IPS-15b (cell line): ENCODE data around the gene MFNG.

Experiments used
- H3K27me3 ChIP-seq: one replicate; pipeline ENCODE4 v1.6.1; 2013; ENCODE audit warnings: low read length; ENCODE audit not compliant: control insufficient read depth, insufficient read depth
- H3K36me3 ChIP-seq: one replicate; pipeline ENCODE4 v1.6.1; 2013; ENCODE audit warnings: low read length; ENCODE audit not compliant: control insufficient read depth, insufficient read depth
- H3K4me1 ChIP-seq: one replicate; pipeline ENCODE4 v1.6.1; 2013; ENCODE audit warnings: mild to moderate bottlenecking, low read length; ENCODE audit not compliant: control insufficient read depth, insufficient read depth
- H3K4me3 ChIP-seq: one replicate; pipeline ENCODE4 v1.5.1; 2013; ENCODE audit warnings: low read depth, low read length
- H3K9ac ChIP-seq: one replicate; pipeline ENCODE4 v1.6.1; 2013; ENCODE audit warnings: low read depth, mild to moderate bottlenecking, low read length
- H3K9me3 ChIP-seq: one replicate; pipeline ENCODE4 v1.6.1; 2013; ENCODE audit warnings: mild to moderate bottlenecking, low read length; ENCODE audit not compliant: control insufficient read depth, insufficient read depth

MFNG gene

DNA sequence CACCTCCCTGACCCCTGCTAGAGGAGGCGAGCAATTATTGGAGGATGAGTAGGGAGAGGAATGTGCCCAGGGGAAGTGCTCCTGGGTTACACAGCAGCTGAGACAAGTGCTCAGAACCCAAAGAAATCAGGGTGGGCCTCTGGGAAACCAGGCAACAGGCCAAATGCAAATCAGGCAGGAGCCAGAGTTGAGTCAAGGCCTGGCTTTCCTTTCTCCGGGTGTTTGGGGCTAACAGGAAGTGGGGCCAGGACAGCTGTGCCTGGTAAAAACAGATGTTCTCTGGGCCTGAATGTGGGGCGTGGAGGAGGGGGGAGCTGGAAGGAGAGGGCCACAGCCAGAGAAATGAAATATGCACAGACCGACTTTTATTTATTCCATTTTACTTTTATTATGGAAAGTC lies 22.0 kb downstream of the MFNG start:
- Histone ChIP-seq H3K4me1 (no peaks in the 10 kb centered on the region), H3K9ac (no peak overlapping the region), H3K36me3 (no peaks in the 10 kb centered on the region), H3K27me3 (no peaks in the 10 kb centered on the region), H3K4me3 (no peak overlapping the region), H3K9me3 (no peaks in the 10 kb centered on the region)

GRCh38 chr22:37462983-37463382 lies 23.2 kb downstream of the MFNG start:
- no peak overlapping the region for H3K4me3 ChIP-seq
- H3K36me3 ChIP-seq, result no peaks in the 10 kb centered on the region
- no peak overlapping the region for H3K9ac ChIP-seq
- H3K9me3 ChIP-seq, result no peaks in the 10 kb centered on the region
- H3K27me3 ChIP-seq, result no peaks in the 10 kb centered on the region
- H3K4me1 ChIP-seq, result no peaks in the 10 kb centered on the region

DNA sequence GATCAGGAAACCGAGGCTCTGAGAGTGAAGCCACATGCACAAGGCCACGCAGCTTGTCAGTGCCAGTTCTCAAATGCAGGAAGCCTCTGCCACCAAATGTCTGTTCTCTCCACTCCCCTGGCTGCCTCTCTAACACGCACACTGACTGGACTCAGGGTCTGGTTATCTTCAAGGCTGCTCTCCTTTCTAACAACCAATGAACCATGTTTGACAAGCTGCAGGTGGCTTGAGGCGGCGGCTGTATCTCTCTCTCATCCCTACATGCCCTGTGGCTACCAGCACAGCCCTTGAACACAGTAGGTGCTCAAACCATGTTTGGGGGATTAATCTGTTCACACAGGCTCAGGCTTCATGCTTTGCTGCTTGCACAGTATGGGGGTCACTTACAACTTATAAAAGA lies 23.7 kb downstream of the MFNG start:
- Histone ChIP-seq H3K36me3 (no peaks in the 10 kb centered on the region), H3K27me3 (no peaks in the 10 kb centered on the region), H3K4me3 (no peak overlapping the region), H3K9ac (no peak overlapping the region), H3K4me1 (no peaks in the 10 kb centered on the region), H3K9me3 (no peaks in the 10 kb centered on the region)

GRCh38 chr22:37461961-37462360 lies 24.2 kb downstream of the MFNG start:
- no peaks in the 10 kb centered on the region for H3K27me3 ChIP-seq
- no peaks in the 10 kb centered on the region for H3K4me1 ChIP-seq
- no peaks in the 10 kb centered on the region for H3K9me3 ChIP-seq
- H3K9ac ChIP-seq, result no peak overlapping the region
- no peak overlapping the region for H3K4me3 ChIP-seq
- no peaks in the 10 kb centered on the region for H3K36me3 ChIP-seq

- H3K27me3 ChIP-seq, result no peaks in the 10 kb centered on the region
- H3K4me3 ChIP-seq, result no peak overlapping the region
- no peaks in the 10 kb centered on the region for H3K36me3 ChIP-seq
- no peaks in the 10 kb centered on the region for H3K4me1 ChIP-seq
- H3K9me3 ChIP-seq, result no peaks in the 10 kb centered on the region
- H3K9ac ChIP-seq, result no peak overlapping the region
Observed at GRCh38 chr22:37460684-37461083, 25.5 kb downstream of the MFNG start.

DNA sequence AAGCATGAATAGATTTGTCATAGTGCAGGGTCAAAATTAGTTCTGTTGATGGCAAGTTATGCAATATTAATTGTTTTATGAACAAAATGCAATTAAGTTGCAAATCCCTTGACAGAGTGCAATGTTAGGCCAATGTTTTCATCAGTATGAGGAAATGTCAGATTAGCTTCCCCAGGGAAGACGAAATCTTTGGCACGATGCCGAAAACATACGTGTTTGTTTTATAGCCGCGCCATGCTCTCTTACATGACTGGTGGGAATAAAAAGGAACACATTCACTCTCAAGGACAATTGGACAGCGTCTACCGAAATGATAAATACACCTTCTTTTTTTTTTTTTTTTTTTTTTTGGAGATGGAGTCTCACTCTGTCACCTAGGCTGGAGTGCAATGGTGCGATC lies 27.0 kb downstream of the MFNG start:
- no peak overlapping the region for H3K4me3 ChIP-seq
- H3K36me3 ChIP-seq, result no peaks in the 10 kb centered on the region
- no peaks in the 10 kb centered on the region for H3K4me1 ChIP-seq
- no peaks in the 10 kb centered on the region for H3K9me3 ChIP-seq
- no peaks in the 10 kb centered on the region for H3K27me3 ChIP-seq
- no peak overlapping the region for H3K9ac ChIP-seq

GRCh38 chr22:37457093-37457893 lies 28.9 kb downstream of the MFNG start:
- Histone ChIP-seq H3K36me3 (no peaks in the 10 kb centered on the region), H3K9me3 (no peaks in the 10 kb centered on the region), H3K4me3 (no peak overlapping the region), H3K27me3 (no peaks in the 10 kb centered on the region), H3K9ac (no peak overlapping the region), H3K4me1 (no peaks in the 10 kb centered on the region)

DNA sequence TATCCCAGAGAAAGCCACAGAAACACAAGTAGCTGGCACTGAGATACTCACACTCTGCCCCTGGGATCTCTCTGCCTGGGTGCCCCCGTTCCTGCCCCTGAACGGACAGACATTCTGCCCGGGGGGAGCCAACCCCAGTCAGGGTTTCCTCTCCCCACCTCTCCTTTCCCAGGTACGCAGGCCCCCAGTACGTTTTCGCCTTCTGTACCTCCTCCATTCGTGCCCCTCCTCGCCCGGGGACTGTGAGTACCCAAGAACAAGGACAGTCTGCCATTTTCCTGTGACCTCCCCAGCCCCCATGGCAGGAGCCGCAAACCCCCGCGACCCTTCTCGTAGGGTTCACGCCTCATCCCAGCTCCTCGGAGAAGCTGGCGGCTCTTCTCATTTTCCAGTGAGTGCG lies 29.8 kb downstream of the MFNG start:
- Histone ChIP-seq H3K4me1 (no peaks in the 10 kb centered on the region), H3K9ac (no peak overlapping the region), H3K36me3 (no peaks in the 10 kb centered on the region), H3K4me3 (no peak overlapping the region), H3K27me3 (no peaks in the 10 kb centered on the region), H3K9me3 (no peaks in the 10 kb centered on the region)

GRCh38 chr22:37455896-37456295 lies 30.3 kb downstream of the MFNG start:
- no peaks in the 10 kb centered on the region for H3K4me1 ChIP-seq
- H3K9ac ChIP-seq, result no peak overlapping the region
- H3K4me3 ChIP-seq, result no peak overlapping the region
- H3K36me3 ChIP-seq, result no peaks in the 10 kb centered on the region
- no peaks in the 10 kb centered on the region for H3K27me3 ChIP-seq
- no peaks in the 10 kb centered on the region for H3K9me3 ChIP-seq

DNA sequence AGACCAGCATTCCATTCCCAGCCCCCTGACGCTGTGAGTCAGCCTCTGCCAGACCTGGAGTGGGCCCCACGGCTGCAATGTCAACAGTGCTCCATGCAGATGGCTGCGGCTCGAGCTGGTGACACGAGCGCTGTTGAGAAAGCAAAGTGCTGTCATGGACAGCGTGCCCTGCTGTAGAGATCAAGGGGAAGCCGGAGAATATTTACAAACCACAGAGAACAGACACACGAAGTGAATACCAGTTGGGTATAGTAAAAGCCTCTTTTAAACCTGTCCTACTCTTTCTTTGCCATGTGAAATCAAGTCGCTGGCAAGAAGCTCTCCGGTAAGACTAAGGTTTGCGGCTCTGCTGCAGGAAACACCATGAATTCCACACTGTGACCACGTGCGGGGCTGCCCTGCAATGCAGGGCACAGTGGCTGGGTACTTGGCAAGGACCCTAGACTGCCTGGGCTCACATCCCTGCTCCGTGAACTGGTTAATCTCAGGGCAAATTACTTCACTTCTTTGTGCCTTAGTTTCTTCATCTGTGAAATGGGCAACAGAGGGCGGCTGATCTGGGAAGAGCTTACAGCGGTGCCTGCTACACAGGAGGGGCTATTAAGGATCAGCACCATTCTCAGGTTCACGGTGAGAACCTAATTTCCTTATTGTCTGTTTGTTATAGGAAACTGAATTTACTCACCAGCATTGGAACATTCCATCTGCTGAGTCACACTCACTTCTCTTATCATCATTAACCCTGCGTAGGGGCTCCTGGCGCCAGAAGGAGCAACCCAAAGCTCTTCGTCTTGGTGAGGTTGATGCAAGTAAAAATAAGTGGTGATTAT lies 31.1 kb downstream of the MFNG start:
- no peaks in the 10 kb centered on the region for H3K9me3 ChIP-seq

DNA sequence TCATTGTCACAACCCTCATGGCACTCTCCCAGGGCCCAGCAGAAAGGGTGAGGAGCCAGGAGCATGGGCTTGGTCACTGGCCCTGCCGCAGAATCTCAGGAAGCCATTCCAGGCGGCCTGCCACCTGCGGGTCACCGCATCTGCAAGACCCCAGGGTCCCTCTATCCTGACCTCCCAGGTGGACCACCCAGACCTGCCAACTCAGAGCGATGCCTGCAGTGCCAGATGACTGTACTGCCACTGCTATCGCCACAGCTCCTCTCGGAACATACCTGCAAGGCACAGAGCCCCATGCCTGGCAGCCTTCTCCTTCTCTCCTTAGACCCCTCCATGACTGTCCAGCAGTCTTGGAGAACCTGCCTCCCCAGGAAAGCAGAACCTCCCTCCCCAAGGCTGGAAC lies 32.5 kb downstream of the MFNG start:
- Histone ChIP-seq H3K9ac (no peak overlapping the region), H3K36me3 (no peaks in the 10 kb centered on the region), H3K9me3 (no peaks in the 10 kb centered on the region), H3K4me1 (no peaks in the 10 kb centered on the region), H3K4me3 (no peak overlapping the region), H3K27me3 (no peaks in the 10 kb centered on the region)

More for the DNA sequence above, 31.1 kb downstream of the MFNG start:
- Histone ChIP-seq H3K4me1 (no peaks in the 10 kb centered on the region), H3K9ac (no peak overlapping the region), H3K4me3 (no peak overlapping the region), H3K27me3 (no peaks in the 10 kb centered on the region), H3K36me3 (no peaks in the 10 kb centered on the region)

DNA sequence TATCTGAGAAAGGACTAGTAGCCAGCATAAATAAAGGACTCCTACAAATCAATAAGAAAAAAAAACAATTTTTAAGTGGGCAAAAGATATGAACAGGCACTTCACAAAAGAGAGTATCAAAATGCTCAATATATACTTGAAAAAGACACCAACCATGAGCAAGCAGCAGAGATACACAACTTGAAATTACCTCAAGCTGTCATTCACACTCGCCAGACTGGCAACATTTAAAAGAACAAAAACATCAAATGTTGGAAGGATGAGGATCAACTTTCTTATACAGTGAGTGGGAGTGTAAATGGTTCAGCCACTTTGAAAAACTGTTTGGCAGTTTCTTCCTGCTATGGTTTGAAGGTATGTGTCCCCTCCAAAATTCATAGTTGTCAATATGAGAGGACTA lies 35.0 kb downstream of the MFNG start:
- no peaks in the 10 kb centered on the region for H3K9me3 ChIP-seq
- H3K9ac ChIP-seq, result no peak overlapping the region
- H3K4me1 ChIP-seq, result no peaks in the 10 kb centered on the region
- no peaks in the 10 kb centered on the region for H3K36me3 ChIP-seq
- no peak overlapping the region for H3K4me3 ChIP-seq
- no peaks in the 10 kb centered on the region for H3K27me3 ChIP-seq
